SJSA1 (cell line): Measurements from ENCODE around the gene GLI3. TPM values are rescaled to one million over a fixed set of nuclear protein-coding genes. Genes with fewer than 3 reads are reported as not detected.

ENCODE experiments used
- DNase-seq, 2 experiments: peaks; one replicate each; pipeline ENCODE4 v3.0.0-alpha.2; 2015 to 2020; ENCODE audit warnings: low spot score in 2 of 2, low read depth in 1 of 2
- H3K27ac ChIP-seq: fragments of 250-450 bp; sonication (Bioruptor Pico); 2 replicates; pipeline ENCODE4 v1.5.1; 2020; ENCODE audit warnings: mild to moderate bottlenecking, moderate library complexity
- H3K27me3 ChIP-seq: fragments of 250-450 bp; sonication (Bioruptor Pico); replicated peaks from 2 replicates; pipeline ENCODE4 v1.5.1; 2020; ENCODE audit warnings: mild to moderate bottlenecking, moderate library complexity
- H3K36me3 ChIP-seq: fragments of 250-450 bp; sonication (Bioruptor Pico); 2 replicates; pipeline ENCODE4 v1.5.1; 2020; ENCODE audit warnings: mild to moderate bottlenecking
- H3K4me1 ChIP-seq: fragments of 250-450 bp; sonication (Bioruptor Pico); replicated peaks from 2 replicates; pipeline ENCODE4 v1.6.1; 2021; ENCODE audit warnings: mild to moderate bottlenecking
- H3K4me3 ChIP-seq: fragments of 250-450 bp; sonication (Bioruptor Pico); 2 replicates; pipeline ENCODE4 v1.5.1; 2020; ENCODE audit warnings: mild to moderate bottlenecking
- H3K9me3 ChIP-seq: fragments of 250-450 bp; sonication (Bioruptor Pico); replicated peaks from 2 replicates; pipeline ENCODE4 v1.5.1; 2020; ENCODE audit warnings: mild to moderate bottlenecking
- total RNA-seq: library from RNA; depleted of rRNA; stranded (reverse); fragments of >200 nt; shearing (Covaris generic); gene quantifications from 2 replicates; pipeline ENCODE4 v1.2.3, GENCODE V29; 2014

Gene GLI3
- total RNA-seq, 1 experiment from 2014 or later, result 1.7 TPM

- no peaks in the 10 kb centered on the region for H3K27me3 ChIP-seq
- H3K4me1 ChIP-seq, result peaks cover 16% of the 10 kb centered on the region
- no peak for DNase-seq
- no peak overlapping the region for H3K27ac ChIP-seq
- no peaks in the 10 kb centered on the region for H3K9me3 ChIP-seq
- no peak overlapping the region for H3K4me3 ChIP-seq
- H3K36me3 ChIP-seq, result no peaks in the 10 kb centered on the region
These were observed 165.4 kb downstream of the GLI3 start for GRCh38 chr7:42071372-42072261.

- Histone ChIP-seq H3K36me3 (no peaks in the 10 kb centered on the region), H3K4me1 (peaks cover 29% of the 10 kb centered on the region), H3K9me3 (no peaks in the 10 kb centered on the region), H3K4me3 (no peak overlapping the region), H3K27ac (no peak overlapping the region), H3K27me3 (no peaks in the 10 kb centered on the region)
- DNase-seq, result no peak
These were observed 166.9 kb downstream of the GLI3 start for GRCh38 chr7:42070068-42070467.

- H3K27ac ChIP-seq, result no peak overlapping the region
- no peak overlapping the region for H3K4me3 ChIP-seq
- no peak for DNase-seq
- H3K9me3 ChIP-seq, result no peaks in the 10 kb centered on the region
- H3K36me3 ChIP-seq, result no peaks in the 10 kb centered on the region
- H3K4me1 ChIP-seq, result peaks cover 29% of the 10 kb centered on the region
- no peaks in the 10 kb centered on the region for H3K27me3 ChIP-seq
These were observed 167.4 kb downstream of the GLI3 start for GRCh38 chr7:42069590-42069989.

GRCh38 chr7:42068554-42069280, 168.3 kb downstream of the GLI3 start:
- no peaks in the 10 kb centered on the region for H3K36me3 ChIP-seq
- no peak for DNase-seq

GRCh38 chr7:42065942-42066341, 171.1 kb downstream of the GLI3 start:
- no peaks in the 10 kb centered on the region for H3K27me3 ChIP-seq

More at GRCh38 chr7:42068554-42069280, 168.3 kb downstream of the GLI3 start:
- H3K9me3 ChIP-seq, result no peaks in the 10 kb centered on the region
- H3K27ac ChIP-seq, result no peak overlapping the region
- peaks cover 29% of the 10 kb centered on the region for H3K4me1 ChIP-seq
- H3K4me3 ChIP-seq, result no peak overlapping the region
- no peaks in the 10 kb centered on the region for H3K27me3 ChIP-seq

GRCh38 chr7:42065015-42065414, 172.0 kb downstream of the GLI3 start:
- DNase-seq, result no peak
- Histone ChIP-seq H3K9me3 (no peaks in the 10 kb centered on the region), H3K27ac (no peak overlapping the region), H3K4me3 (no peak overlapping the region), H3K36me3 (no peaks in the 10 kb centered on the region), H3K27me3 (no peaks in the 10 kb centered on the region), H3K4me1 (peaks cover 22% of the 10 kb centered on the region)

More at GRCh38 chr7:42065942-42066341, 171.1 kb downstream of the GLI3 start:
- H3K27ac ChIP-seq, result no peak overlapping the region
- H3K9me3 ChIP-seq, result no peaks in the 10 kb centered on the region
- H3K4me3 ChIP-seq, result no peak overlapping the region
- peak; percentile 49 to 76 for DNase-seq
- H3K36me3 ChIP-seq, result no peaks in the 10 kb centered on the region
- peaks cover 29% of the 10 kb centered on the region for H3K4me1 ChIP-seq

- Histone ChIP-seq H3K27ac (no peak overlapping the region), H3K36me3 (no peaks in the 10 kb centered on the region), H3K4me3 (no peak overlapping the region), H3K27me3 (no peaks in the 10 kb centered on the region), H3K4me1 (peaks cover 18% of the 10 kb centered on the region), H3K9me3 (no peaks in the 10 kb centered on the region)
- no peak for DNase-seq
These were observed 172.5 kb downstream of the GLI3 start for GRCh38 chr7:42064534-42064933.

GRCh38 chr7:42059275-42059674, 177.7 kb downstream of the GLI3 start:
- Histone ChIP-seq H3K4me1 (no peaks in the 10 kb centered on the region), H3K27me3 (no peaks in the 10 kb centered on the region), H3K9me3 (no peaks in the 10 kb centered on the region), H3K36me3 (no peaks in the 10 kb centered on the region), H3K4me3 (no peak overlapping the region), H3K27ac (no peak overlapping the region)
- DNase-seq, result no peak

GRCh38 chr7:42057331-42057730, 179.7 kb downstream of the GLI3 start:
- DNase-seq, result no peak
- no peaks in the 10 kb centered on the region for H3K9me3 ChIP-seq
- no peaks in the 10 kb centered on the region for H3K36me3 ChIP-seq

GRCh38 chr7:42055171-42055570, 181.8 kb downstream of the GLI3 start:
- Histone ChIP-seq H3K27me3 (no peaks in the 10 kb centered on the region), H3K36me3 (no peaks in the 10 kb centered on the region), H3K4me3 (no peak overlapping the region), H3K4me1 (no peaks in the 10 kb centered on the region), H3K27ac (no peak overlapping the region), H3K9me3 (no peaks in the 10 kb centered on the region)
- DNase-seq, result no peak

More at GRCh38 chr7:42057331-42057730, 179.7 kb downstream of the GLI3 start:
- H3K27ac ChIP-seq, result no peak overlapping the region
- H3K4me3 ChIP-seq, result no peak overlapping the region
- H3K4me1 ChIP-seq, result no peaks in the 10 kb centered on the region
- H3K27me3 ChIP-seq, result no peaks in the 10 kb centered on the region

GRCh38 chr7:42053834-42054233, 183.2 kb downstream of the GLI3 start:
- no peak overlapping the region for H3K4me3 ChIP-seq
- H3K9me3 ChIP-seq, result no peaks in the 10 kb centered on the region
- no peaks in the 10 kb centered on the region for H3K27me3 ChIP-seq
- no peak overlapping the region for H3K27ac ChIP-seq
- DNase-seq, result no peak
- no peaks in the 10 kb centered on the region for H3K36me3 ChIP-seq
- no peaks in the 10 kb centered on the region for H3K4me1 ChIP-seq

- no peaks in the 10 kb centered on the region; the same call in 1 of the 2 replicates for H3K36me3 ChIP-seq
- H3K4me1 ChIP-seq, result no peaks in the 10 kb centered on the region
- H3K9me3 ChIP-seq, result no peaks in the 10 kb centered on the region
- H3K27ac ChIP-seq, result no peak overlapping the region
- H3K4me3 ChIP-seq, result no peak overlapping the region
- DNase-seq, result no peak
- no peaks in the 10 kb centered on the region for H3K27me3 ChIP-seq
These were observed 187.2 kb downstream of the GLI3 start for GRCh38 chr7:42049761-42050160.

- Histone ChIP-seq H3K27ac (no peak overlapping the region), H3K27me3 (no peaks in the 10 kb centered on the region), H3K4me1 (no peaks in the 10 kb centered on the region), H3K36me3 (peaks cover 3% of the 10 kb centered on the region; the same call in 1 of the 2 replicates), H3K4me3 (no peak overlapping the region), H3K9me3 (no peaks in the 10 kb centered on the region)
- DNase-seq, result no peak
These were observed 190.5 kb downstream of the GLI3 start for GRCh38 chr7:42046483-42046882.

- H3K27me3 ChIP-seq, result no peaks in the 10 kb centered on the region
- H3K27ac ChIP-seq, result no peak overlapping the region
- H3K9me3 ChIP-seq, result no peaks in the 10 kb centered on the region
- no peak overlapping the region for H3K4me3 ChIP-seq
- no peak for DNase-seq
- H3K36me3 ChIP-seq, result peaks cover 3% of the 10 kb centered on the region; the same call in 1 of the 2 replicates
- no peaks in the 10 kb centered on the region for H3K4me1 ChIP-seq
These were observed 191.0 kb downstream of the GLI3 start for GRCh38 chr7:42045961-42046360.
